GM23338 (cell line): ENCODE data around the gene EEA1. TPM values are rescaled to one million over a fixed set of nuclear protein-coding genes. Genes with fewer than 3 reads are reported as not detected.

Experiments
- ATAC-seq: fragments of 200-7000 bp; cut with Tn5 transposase; 3 replicates; pipeline ENCODE4 v1.9.1; 2020
- DNase-seq: peaks from one replicate; pipeline ENCODE4 v3.0.0-alpha.2; 2015; ENCODE audit warnings: low spot score
- H2AFZ ChIP-seq: fragments of 200-600 bp; sonication (generic); 2 replicates; pipeline ENCODE4 v1.8.0; 2016; ENCODE audit warnings: antibody characterized with exemption, mild to moderate bottlenecking, moderate library complexity
- H3F3A ChIP-seq: fragments of 200-600 bp; sonication (generic); replicated peaks from 2 replicates; pipeline ENCODE4 v1.8.0; 2017; ENCODE audit warnings: antibody characterized with exemption, mixed run types, low read depth
- H3K27ac ChIP-seq: fragments of 200-600 bp; sonication (generic); 2 replicates; pipeline ENCODE4 v1.6.1; 2016; ENCODE audit warnings: low read depth
- H3K27me3 ChIP-seq: fragments of 200-600 bp; sonication (generic); 2 replicates; pipeline ENCODE4 v1.8.0; 2016; ENCODE audit warnings: mild to moderate bottlenecking, mixed run types, moderate library complexity; ENCODE audit not compliant: insufficient read depth
- H3K36me3 ChIP-seq: fragments of 200-600 bp; sonication (generic); 2 replicates; pipeline ENCODE4 v1.8.0; 2016; ENCODE audit warnings: mild to moderate bottlenecking; ENCODE audit not compliant: insufficient read depth
- H3K4me1 ChIP-seq: fragments of 200-600 bp; sonication (generic); 2 replicates; pipeline ENCODE4 v1.8.0; 2016; ENCODE audit warnings: mild to moderate bottlenecking, moderate library complexity; ENCODE audit not compliant: insufficient read depth
- H3K4me2 ChIP-seq: fragments of 200-600 bp; sonication (generic); 2 replicates; pipeline ENCODE4 v1.7.1; 2017; ENCODE audit warnings: mixed run types
- H3K4me3 ChIP-seq: fragments of 200-600 bp; sonication (generic); 2 replicates; pipeline ENCODE4 v1.6.1; 2016; ENCODE audit warnings: mixed run types
- H3K79me2 ChIP-seq: fragments of 200-600 bp; sonication (generic); replicated peaks from 2 replicates; pipeline ENCODE4 v1.8.0; 2017; ENCODE audit warnings: mild to moderate bottlenecking; ENCODE audit not compliant: insufficient read depth
- H3K9me2 ChIP-seq: fragments of 200-600 bp; sonication (generic); 2 replicates; pipeline ENCODE4 v1.8.0; 2017; ENCODE audit not compliant: insufficient read depth
- H4K20me1 ChIP-seq: fragments of 200-600 bp; sonication (generic); replicated peaks from 2 replicates; pipeline ENCODE4 v1.8.0; 2017; ENCODE audit warnings: mild to moderate bottlenecking; ENCODE audit not compliant: insufficient read depth
- H3K27ac Mint-ChIP-seq: 2 replicates; pipeline ENCODE4 v1.8.0; 2020; ENCODE audit warnings: inconsistent platforms, mild to moderate bottlenecking, moderate library complexity, mixed read lengths
- H3K27me3 Mint-ChIP-seq: 3 replicates; pipeline ENCODE4 v1.8.0; 2022; ENCODE audit warnings: low read depth, mild to moderate bottlenecking, moderate library complexity, mixed read lengths, inconsistent platforms; ENCODE audit not compliant: insufficient read depth, poor library complexity
- H3K36me3 Mint-ChIP-seq: 3 replicates; pipeline ENCODE4 v1.8.0; 2021; ENCODE audit warnings: low read depth, mild to moderate bottlenecking, inconsistent platforms, moderate library complexity, mixed read lengths
- H3K4me1 Mint-ChIP-seq: 3 replicates; pipeline ENCODE4 v1.8.0; 2020; ENCODE audit warnings: mild to moderate bottlenecking, inconsistent platforms, mixed read lengths
- H3K4me3 Mint-ChIP-seq: 3 replicates; pipeline ENCODE4 v1.8.0; 2021; ENCODE audit warnings: moderate library complexity, mild to moderate bottlenecking, inconsistent platforms, mixed read lengths
- H3K9me3 Mint-ChIP-seq: 3 replicates; pipeline ENCODE4 v1.8.0; 2020; ENCODE audit warnings: moderate library complexity, mild to moderate bottlenecking, inconsistent platforms, mixed read lengths
- CREB1 ChIP-seq: fragments of 250-450 bp; sonication (Bioruptor Pico); IDR thresholded peaks from 2 replicates; pipeline ENCODE4 v1.5.0; 2020; ENCODE audit warnings: low read depth, mild to moderate bottlenecking, moderate library complexity
- EZH2 ChIP-seq: fragments of 200-600 bp; sonication (generic); IDR thresholded peaks from one replicate; pipeline ENCODE4 v1.8.0; 2017; ENCODE audit warnings: antibody characterized with exemption, mild to moderate bottlenecking, low read depth; ENCODE audit not compliant: unreplicated experiment
- EZH2phosphoT487 ChIP-seq: fragments of 200-600 bp; sonication (generic); IDR thresholded peaks from one replicate; pipeline ENCODE4 v1.8.1; 2018; ENCODE audit warnings: antibody characterized with exemption; ENCODE audit not compliant: unreplicated experiment
- JUNB ChIP-seq: IDR thresholded peaks from one replicate; pipeline ENCODE4 v1.6.1; 2016; ENCODE audit warnings: antibody characterized with exemption; ENCODE audit not compliant: unreplicated experiment
- NANOG ChIP-seq: IDR thresholded peaks from 2 replicates; pipeline ENCODE4 v1.6.1; 2016; ENCODE audit warnings: antibody characterized with exemption, borderline replicate concordance
- POLR2AphosphoS5 ChIP-seq: IDR thresholded peaks from 2 replicates; pipeline ENCODE4 v1.6.1; 2016; ENCODE audit warnings: antibody characterized with exemption, low read depth
- STAT1 ChIP-seq: IDR thresholded peaks from one replicate; pipeline ENCODE4 v1.6.1; 2016; ENCODE audit warnings: antibody characterized with exemption; ENCODE audit not compliant: unreplicated experiment
- ZNF114 ChIP-seq: fragments of 250-450 bp; sonication (Bioruptor Pico); IDR thresholded peaks from 2 replicates; pipeline ENCODE4 v1.5.0; 2020; ENCODE audit warnings: mild to moderate bottlenecking, moderate library complexity
- ZNF331 ChIP-seq: fragments of 250-450 bp; sonication (Bioruptor Pico); IDR thresholded peaks from 2 replicates; pipeline ENCODE4 v1.5.0; 2020; ENCODE audit warnings: low read depth, mild to moderate bottlenecking, moderate library complexity
- polyA plus RNA-seq: library from polyadenylated mRNA; unstranded; fragments of >200 nt; fragmentation: Nextera tagmentation; extraction: Ambion mirVana; gene quantifications from 2 replicates; pipeline ENCODE4 v1.2.1, GENCODE V29; 2016
- total RNA-seq: library from RNA; depleted of rRNA; stranded (reverse); fragments of >200 nt; shearing (Covaris generic); gene quantifications from 2 replicates; pipeline ENCODE4 v1.2.3, GENCODE V29; 2014
- TF ChIP-seq, protein P1 (sequence below), 2 experiments: fragments of 200-600 bp in 1 of 2; sonication (generic) in 1 of 2; conservative IDR thresholded peaks; 2 replicates each; pipeline versions ENCODE4 v1.5.1 to v1.6.1; 2016 to 2017; ENCODE audit warnings: antibody characterized with exemption in 2 of 2, low read depth in 2 of 2, mild to moderate bottlenecking in 2 of 2, moderate library complexity in 1 of 2
- TF ChIP-seq, protein P2 (sequence below): IDR thresholded peaks from 2 replicates; pipeline ENCODE4 v1.6.1; 2016; ENCODE audit warnings: antibody characterized with exemption
- TF ChIP-seq, protein P3 (sequence below): fragments of 250-450 bp; sonication (Bioruptor Pico); IDR thresholded peaks from 2 replicates; pipeline ENCODE4 v1.5.0; 2020; ENCODE audit warnings: mild to moderate bottlenecking, moderate library complexity
- TF ChIP-seq, protein P4 (sequence below): IDR thresholded peaks from one replicate; pipeline ENCODE4 v1.6.1; 2018; ENCODE audit warnings: antibody characterized with exemption; ENCODE audit not compliant: unreplicated experiment

EEA1 gene
- total and polyA plus RNA-seq, 2 experiments from 2014 or later: 10.0 to 41.1 TPM

DNA sequence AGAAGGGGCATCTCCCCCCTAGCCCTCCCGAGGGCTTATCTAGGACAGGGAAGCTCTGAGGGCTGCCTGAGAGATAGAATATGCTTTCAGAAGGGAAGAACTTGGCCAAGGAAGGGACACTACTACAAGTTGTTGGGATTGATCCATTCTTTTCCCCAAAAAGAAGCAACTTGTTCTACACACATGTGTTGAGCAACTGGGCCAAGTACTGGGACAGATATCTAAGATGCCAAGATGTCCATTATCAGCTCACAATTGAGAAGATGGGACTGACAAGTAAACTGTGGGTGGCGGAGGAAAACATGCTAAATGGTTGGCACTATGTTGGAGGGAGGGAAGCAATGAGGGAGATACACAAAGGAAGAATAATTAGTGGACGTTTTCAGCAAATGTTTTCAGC, 195.4 kb downstream of the EEA1 start:
- no peaks in the 10 kb centered on the region for H4K20me1 ChIP-seq
- ATAC-seq: no peak
- no peaks in the 10 kb centered on the region for H3F3A ChIP-seq
- no peak overlapping the region for H3K27ac ChIP-seq
- H3K4me1 ChIP-seq: peaks cover 12% of the 10 kb centered on the region
- H3K4me2 ChIP-seq: no peak overlapping the region
- no peaks in the 10 kb centered on the region for H3K9me3 Mint-ChIP-seq
- H3K4me3 ChIP-seq: no peak overlapping the region
- TF ChIP-seq CREB1 (CRISPR knock-in tag) (no peak), EZH2 (no peak), JUNB (no peak), STAT1 (no peak), POLR2AphosphoS5 (no peak), NANOG (no peak), ZNF114 (CRISPR knock-in tag) (no peak), EZH2phosphoT487 (no peak), ZNF331 (CRISPR knock-in tag) (no peak)
- TF ChIP-seq, protein P1, sequence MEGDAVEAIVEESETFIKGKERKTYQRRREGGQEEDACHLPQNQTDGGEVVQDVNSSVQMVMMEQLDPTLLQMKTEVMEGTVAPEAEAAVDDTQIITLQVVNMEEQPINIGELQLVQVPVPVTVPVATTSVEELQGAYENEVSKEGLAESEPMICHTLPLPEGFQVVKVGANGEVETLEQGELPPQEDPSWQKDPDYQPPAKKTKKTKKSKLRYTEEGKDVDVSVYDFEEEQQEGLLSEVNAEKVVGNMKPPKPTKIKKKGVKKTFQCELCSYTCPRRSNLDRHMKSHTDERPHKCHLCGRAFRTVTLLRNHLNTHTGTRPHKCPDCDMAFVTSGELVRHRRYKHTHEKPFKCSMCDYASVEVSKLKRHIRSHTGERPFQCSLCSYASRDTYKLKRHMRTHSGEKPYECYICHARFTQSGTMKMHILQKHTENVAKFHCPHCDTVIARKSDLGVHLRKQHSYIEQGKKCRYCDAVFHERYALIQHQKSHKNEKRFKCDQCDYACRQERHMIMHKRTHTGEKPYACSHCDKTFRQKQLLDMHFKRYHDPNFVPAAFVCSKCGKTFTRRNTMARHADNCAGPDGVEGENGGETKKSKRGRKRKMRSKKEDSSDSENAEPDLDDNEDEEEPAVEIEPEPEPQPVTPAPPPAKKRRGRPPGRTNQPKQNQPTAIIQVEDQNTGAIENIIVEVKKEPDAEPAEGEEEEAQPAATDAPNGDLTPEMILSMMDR (conservative IDR thresholded peaks at IDR 0.05; ENCODE audit: low read depth in 2 of 2): no peak
- TF ChIP-seq, protein P2, sequence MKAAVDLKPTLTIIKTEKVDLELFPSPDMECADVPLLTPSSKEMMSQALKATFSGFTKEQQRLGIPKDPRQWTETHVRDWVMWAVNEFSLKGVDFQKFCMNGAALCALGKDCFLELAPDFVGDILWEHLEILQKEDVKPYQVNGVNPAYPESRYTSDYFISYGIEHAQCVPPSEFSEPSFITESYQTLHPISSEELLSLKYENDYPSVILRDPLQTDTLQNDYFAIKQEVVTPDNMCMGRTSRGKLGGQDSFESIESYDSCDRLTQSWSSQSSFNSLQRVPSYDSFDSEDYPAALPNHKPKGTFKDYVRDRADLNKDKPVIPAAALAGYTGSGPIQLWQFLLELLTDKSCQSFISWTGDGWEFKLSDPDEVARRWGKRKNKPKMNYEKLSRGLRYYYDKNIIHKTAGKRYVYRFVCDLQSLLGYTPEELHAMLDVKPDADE: no peak
- TF ChIP-seq, protein P3, sequence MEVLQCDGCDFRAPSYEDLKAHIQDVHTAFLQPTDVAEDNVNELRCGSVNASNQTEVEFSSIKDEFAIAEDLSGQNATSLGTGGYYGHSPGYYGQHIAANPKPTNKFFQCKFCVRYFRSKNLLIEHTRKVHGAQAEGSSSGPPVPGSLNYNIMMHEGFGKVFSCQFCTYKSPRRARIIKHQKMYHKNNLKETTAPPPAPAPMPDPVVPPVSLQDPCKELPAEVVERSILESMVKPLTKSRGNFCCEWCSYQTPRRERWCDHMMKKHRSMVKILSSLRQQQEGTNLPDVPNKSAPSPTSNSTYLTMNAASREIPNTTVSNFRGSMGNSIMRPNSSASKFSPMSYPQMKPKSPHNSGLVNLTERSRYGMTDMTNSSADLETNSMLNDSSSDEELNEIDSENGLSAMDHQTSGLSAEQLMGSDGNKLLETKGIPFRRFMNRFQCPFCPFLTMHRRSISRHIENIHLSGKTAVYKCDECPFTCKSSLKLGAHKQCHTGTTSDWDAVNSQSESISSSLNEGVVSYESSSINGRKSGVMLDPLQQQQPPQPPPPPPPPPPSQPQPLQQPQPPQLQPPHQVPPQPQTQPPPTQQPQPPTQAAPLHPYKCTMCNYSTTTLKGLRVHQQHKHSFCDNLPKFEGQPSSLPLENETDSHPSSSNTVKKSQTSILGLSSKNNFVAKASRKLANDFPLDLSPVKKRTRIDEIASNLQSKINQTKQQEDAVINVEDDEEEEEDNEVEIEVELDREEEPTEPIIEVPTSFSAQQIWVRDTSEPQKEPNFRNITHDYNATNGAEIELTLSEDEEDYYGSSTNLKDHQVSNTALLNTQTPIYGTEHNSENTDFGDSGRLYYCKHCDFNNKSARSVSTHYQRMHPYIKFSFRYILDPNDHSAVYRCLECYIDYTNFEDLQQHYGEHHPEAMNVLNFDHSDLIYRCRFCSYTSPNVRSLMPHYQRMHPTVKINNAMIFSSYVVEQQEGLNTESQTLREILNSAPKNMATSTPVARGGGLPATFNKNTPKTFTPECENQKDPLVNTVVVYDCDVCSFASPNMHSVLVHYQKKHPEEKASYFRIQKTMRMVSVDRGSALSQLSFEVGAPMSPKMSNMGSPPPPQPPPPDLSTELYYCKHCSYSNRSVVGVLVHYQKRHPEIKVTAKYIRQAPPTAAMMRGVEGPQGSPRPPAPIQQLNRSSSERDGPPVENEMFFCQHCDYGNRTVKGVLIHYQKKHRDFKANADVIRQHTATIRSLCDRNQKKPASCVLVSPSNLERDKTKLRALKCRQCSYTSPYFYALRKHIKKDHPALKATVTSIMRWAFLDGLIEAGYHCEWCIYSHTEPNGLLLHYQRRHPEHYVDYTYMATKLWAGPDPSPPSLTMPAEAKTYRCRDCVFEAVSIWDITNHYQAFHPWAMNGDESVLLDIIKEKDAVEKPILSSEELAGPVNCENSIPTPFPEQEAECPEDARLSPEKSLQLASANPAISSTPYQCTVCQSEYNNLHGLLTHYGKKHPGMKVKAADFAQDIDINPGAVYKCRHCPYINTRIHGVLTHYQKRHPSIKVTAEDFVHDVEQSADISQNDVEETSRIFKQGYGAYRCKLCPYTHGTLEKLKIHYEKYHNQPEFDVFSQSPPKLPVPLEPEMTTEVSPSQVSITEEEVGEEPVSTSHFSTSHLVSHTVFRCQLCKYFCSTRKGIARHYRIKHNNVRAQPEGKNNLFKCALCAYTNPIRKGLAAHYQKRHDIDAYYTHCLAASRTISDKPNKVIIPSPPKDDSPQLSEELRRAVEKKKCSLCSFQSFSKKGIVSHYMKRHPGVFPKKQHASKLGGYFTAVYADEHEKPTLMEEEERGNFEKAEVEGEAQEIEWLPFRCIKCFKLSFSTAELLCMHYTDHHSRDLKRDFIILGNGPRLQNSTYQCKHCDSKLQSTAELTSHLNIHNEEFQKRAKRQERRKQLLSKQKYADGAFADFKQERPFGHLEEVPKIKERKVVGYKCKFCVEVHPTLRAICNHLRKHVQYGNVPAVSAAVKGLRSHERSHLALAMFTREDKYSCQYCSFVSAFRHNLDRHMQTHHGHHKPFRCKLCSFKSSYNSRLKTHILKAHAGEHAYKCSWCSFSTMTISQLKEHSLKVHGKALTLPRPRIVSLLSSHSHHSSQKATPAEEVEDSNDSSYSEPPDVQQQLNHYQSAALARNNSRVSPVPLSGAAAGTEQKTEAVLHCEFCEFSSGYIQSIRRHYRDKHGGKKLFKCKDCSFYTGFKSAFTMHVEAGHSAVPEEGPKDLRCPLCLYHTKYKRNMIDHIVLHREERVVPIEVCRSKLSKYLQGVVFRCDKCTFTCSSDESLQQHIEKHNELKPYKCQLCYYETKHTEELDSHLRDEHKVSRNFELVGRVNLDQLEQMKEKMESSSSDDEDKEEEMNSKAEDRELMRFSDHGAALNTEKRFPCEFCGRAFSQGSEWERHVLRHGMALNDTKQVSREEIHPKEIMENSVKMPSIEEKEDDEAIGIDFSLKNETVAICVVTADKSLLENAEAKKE: no peak
- TF ChIP-seq, protein P4, sequence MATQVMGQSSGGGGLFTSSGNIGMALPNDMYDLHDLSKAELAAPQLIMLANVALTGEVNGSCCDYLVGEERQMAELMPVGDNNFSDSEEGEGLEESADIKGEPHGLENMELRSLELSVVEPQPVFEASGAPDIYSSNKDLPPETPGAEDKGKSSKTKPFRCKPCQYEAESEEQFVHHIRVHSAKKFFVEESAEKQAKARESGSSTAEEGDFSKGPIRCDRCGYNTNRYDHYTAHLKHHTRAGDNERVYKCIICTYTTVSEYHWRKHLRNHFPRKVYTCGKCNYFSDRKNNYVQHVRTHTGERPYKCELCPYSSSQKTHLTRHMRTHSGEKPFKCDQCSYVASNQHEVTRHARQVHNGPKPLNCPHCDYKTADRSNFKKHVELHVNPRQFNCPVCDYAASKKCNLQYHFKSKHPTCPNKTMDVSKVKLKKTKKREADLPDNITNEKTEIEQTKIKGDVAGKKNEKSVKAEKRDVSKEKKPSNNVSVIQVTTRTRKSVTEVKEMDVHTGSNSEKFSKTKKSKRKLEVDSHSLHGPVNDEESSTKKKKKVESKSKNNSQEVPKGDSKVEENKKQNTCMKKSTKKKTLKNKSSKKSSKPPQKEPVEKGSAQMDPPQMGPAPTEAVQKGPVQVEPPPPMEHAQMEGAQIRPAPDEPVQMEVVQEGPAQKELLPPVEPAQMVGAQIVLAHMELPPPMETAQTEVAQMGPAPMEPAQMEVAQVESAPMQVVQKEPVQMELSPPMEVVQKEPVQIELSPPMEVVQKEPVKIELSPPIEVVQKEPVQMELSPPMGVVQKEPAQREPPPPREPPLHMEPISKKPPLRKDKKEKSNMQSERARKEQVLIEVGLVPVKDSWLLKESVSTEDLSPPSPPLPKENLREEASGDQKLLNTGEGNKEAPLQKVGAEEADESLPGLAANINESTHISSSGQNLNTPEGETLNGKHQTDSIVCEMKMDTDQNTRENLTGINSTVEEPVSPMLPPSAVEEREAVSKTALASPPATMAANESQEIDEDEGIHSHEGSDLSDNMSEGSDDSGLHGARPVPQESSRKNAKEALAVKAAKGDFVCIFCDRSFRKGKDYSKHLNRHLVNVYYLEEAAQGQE: no peak
- peaks cover 13% of the 10 kb centered on the region for H3K4me1 Mint-ChIP-seq
- DNase-seq: no peak
- H3K27ac Mint-ChIP-seq: no peak overlapping the region
- peak overlapping the region; percentile 14; the same call in 1 of the 2 replicates for H2AFZ ChIP-seq
- H3K9me2 ChIP-seq: 0 out of 2 replicates have a peak, but pooled peaks cover 6% of the 10 kb centered on the region
- no peaks in the 10 kb centered on the region for H3K79me2 ChIP-seq
- no peaks in the 10 kb centered on the region for H3K27me3 ChIP-seq
- no peak overlapping the region for H3K4me3 Mint-ChIP-seq
- H3K36me3 Mint-ChIP-seq: no peaks in the 10 kb centered on the region
- H3K36me3 ChIP-seq: no peaks in the 10 kb centered on the region
- H3K27me3 Mint-ChIP-seq: no peaks in the 10 kb centered on the region
